ENCODE measurements around the gene TINCR. TPM values are rescaled to one million over a fixed set of nuclear protein-coding genes. Genes with fewer than 3 reads are reported as not detected.

TINCR gene
- total RNA-seq, 1 experiment from 2014 or later: 4.4 TPM

DNA sequence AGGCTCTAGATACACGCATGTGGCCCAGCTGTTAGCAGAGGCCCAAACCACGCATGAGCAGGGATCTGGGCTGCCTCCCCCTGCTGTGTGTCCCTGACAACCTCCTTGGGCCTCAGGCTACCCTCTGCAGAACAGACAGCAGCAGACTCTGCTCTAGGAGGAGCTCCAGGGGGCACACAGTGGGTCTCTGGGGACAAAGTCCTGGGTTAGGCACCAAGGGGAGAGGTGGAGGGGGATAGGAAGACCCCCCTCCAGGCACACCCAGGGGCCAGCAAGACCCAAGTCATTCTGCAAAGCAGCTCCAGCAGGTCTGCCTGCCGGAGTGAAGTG is 8.0 kb downstream of the TINCR start:
- Histone ChIP-seq H3K36me3 (ENCODE audit: low read depth) (no peaks in the 10 kb centered on the region), H3K9me3 (ENCODE audit: insufficient read depth, low read depth) (no peaks in the 10 kb centered on the region), H3K27ac (no peak overlapping the region), H3F3A (ENCODE audit: insufficient read depth, low read depth) (peaks cover 3% of the 10 kb centered on the region; the same call in 1 of the 2 replicates), H3K9me2 (ENCODE audit: insufficient read depth) (no peaks in the 10 kb centered on the region), H3K27me3 (ENCODE audit: insufficient read depth, low read depth) (no peaks in the 10 kb centered on the region), H4K20me1 (ENCODE audit: insufficient read depth) (no peaks in the 10 kb centered on the region), H3K4me3 (no peak overlapping the region), H3K4me1 (replicated peaks; ENCODE audit: insufficient read depth) (no peaks in the 10 kb centered on the region), H2AFZ (no peak overlapping the region), H3K79me2 (ENCODE audit: low read depth) (no peaks in the 10 kb centered on the region), H3K4me2 (no peak overlapping the region)
- BruUV-seq (replicated peaks): no TSS peak
- no peak for DNase-seq
- POLR2A ChIA-PET (ENCODE audit: unreplicated experiment): no interaction called here
- CTCF ChIA-PET: no interaction called here
- TF ChIP-seq CTCF (conservative IDR thresholded peaks at IDR 0.05): no peak
- no peak for TF ChIP-seq EZH2 (IDR thresholded peaks at IDR 0.05; ENCODE audit: low read depth)
- intact Hi-C loops (cut with micrococcal nuclease; ENCODE audit: unreplicated experiment): no loop called here

- no peaks in the 10 kb centered on the region for H3K79me2 ChIP-seq (ENCODE audit: low read depth)
- intact Hi-C loops (cut with micrococcal nuclease; ENCODE audit: unreplicated experiment): no loop called here
- no TSS peak for BruUV-seq (replicated peaks)
- TF ChIP-seq EZH2 (IDR thresholded peaks at IDR 0.05; ENCODE audit: low read depth) (no peak), CTCF (conservative IDR thresholded peaks at IDR 0.05) (no peak)
- H3K36me3 ChIP-seq (ENCODE audit: low read depth): no peaks in the 10 kb centered on the region
- H4K20me1 ChIP-seq (ENCODE audit: insufficient read depth): no peaks in the 10 kb centered on the region
- H3K9me2 ChIP-seq (ENCODE audit: insufficient read depth): no peaks in the 10 kb centered on the region
- no peak overlapping the region for H3K4me2 ChIP-seq
- no peaks in the 10 kb centered on the region for H3K9me3 ChIP-seq (ENCODE audit: insufficient read depth, low read depth)
- no peak overlapping the region for H3K27ac ChIP-seq
- no peak overlapping the region for H3K4me3 ChIP-seq
- no peak overlapping the region for H2AFZ ChIP-seq
- H3K4me1 ChIP-seq (replicated peaks; ENCODE audit: insufficient read depth): no peaks in the 10 kb centered on the region
- DNase-seq: no peak
- POLR2A ChIA-PET (ENCODE audit: unreplicated experiment): no interaction called here
- no peaks in the 10 kb centered on the region for H3F3A ChIP-seq (ENCODE audit: insufficient read depth, low read depth)
- CTCF ChIA-PET: interaction anchor here (0.6 to 1.1 kb wide), 2 partner anchors 10 kb away, joined by 4 to 22 read pairs; partner anchors contain the start of gene TINCR
- no peaks in the 10 kb centered on the region for H3K27me3 ChIP-seq (ENCODE audit: insufficient read depth, low read depth)
Observed at GRCh38 chr19:5558101-5558621, 9.6 kb downstream of the TINCR start.

DNA sequence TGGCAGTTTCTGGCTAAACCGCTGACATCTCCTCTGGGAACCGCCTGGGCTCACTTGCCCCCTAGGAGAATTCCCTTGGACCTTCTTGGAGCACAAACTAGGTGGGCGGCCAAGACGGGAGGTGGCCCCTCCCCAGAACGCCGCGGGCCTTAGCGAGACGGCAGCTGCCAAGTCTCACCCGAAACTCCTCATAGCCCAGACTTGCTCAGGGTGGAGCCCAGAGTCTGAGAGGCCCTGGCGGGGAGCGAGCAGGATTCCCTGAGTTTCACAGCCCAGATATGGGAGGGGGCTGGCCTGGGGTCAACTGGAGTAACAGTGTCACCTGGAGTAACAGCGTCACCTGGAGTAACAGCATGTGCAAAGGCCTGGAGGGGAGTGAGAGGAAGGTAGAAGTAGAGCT is 10.1 kb downstream of the TINCR start:
- ChIA-PET POLR2A (ENCODE audit: unreplicated experiment) (no interaction called here), CTCF (interaction anchor here (0.6 to 1.1 kb wide), 2 partner anchors 10 kb away, joined by 4 to 22 read pairs; partner anchors contain the start of gene TINCR)
- no peaks in the 10 kb centered on the region for H3K36me3 ChIP-seq (ENCODE audit: low read depth)
- DNase-seq: no peak
- H3K4me1 ChIP-seq (replicated peaks; ENCODE audit: insufficient read depth): no peaks in the 10 kb centered on the region
- no peak overlapping the region for H3K4me3 ChIP-seq
- H3K27me3 ChIP-seq (ENCODE audit: insufficient read depth, low read depth): no peaks in the 10 kb centered on the region
- no peaks in the 10 kb centered on the region for H3K9me3 ChIP-seq (ENCODE audit: insufficient read depth, low read depth)
- H4K20me1 ChIP-seq (ENCODE audit: insufficient read depth): no peaks in the 10 kb centered on the region
- H3K4me2 ChIP-seq: no peak overlapping the region
- no peak for TF ChIP-seq CTCF (conservative IDR thresholded peaks at IDR 0.05)
- no peak for TF ChIP-seq EZH2 (IDR thresholded peaks at IDR 0.05; ENCODE audit: low read depth)
- H3K9me2 ChIP-seq (ENCODE audit: insufficient read depth): no peaks in the 10 kb centered on the region
- H3K79me2 ChIP-seq (ENCODE audit: low read depth): no peaks in the 10 kb centered on the region
- no peak overlapping the region for H3K27ac ChIP-seq
- intact Hi-C loops (cut with micrococcal nuclease; ENCODE audit: unreplicated experiment): no loop called here
- no peaks in the 10 kb centered on the region for H3F3A ChIP-seq (ENCODE audit: insufficient read depth, low read depth)
- no TSS peak for BruUV-seq (replicated peaks)
- H2AFZ ChIP-seq: no peak overlapping the region

Measured in PC-9 (cell line).